Osteocyte (in vitro differentiated cells): ENCODE data around the gene MICAL1. TPM values are rescaled to one million over a fixed set of nuclear protein-coding genes. Genes with fewer than 3 reads are reported as not detected.

ENCODE experiments used
- DNase-seq: peaks from one replicate; pipeline ENCODE4 v3.0.0; 2021; ENCODE audit warnings: mixed read lengths; ENCODE audit not compliant: unreplicated experiment; ENCODE audit errors: extremely low spot score
- H3K27ac Mint-ChIP-seq: one replicate; pipeline ENCODE4 v1.8.0; 2021; ENCODE audit warnings: mild to moderate bottlenecking, mixed read lengths; ENCODE audit not compliant: unreplicated experiment
- H3K27me3 Mint-ChIP-seq: one replicate; pipeline ENCODE4 v1.8.0; 2021; ENCODE audit warnings: mixed read lengths; ENCODE audit not compliant: unreplicated experiment
- H3K36me3 Mint-ChIP-seq: one replicate; pipeline ENCODE4 v1.8.0; 2021; ENCODE audit warnings: mixed read lengths; ENCODE audit not compliant: unreplicated experiment
- H3K4me1 Mint-ChIP-seq: one replicate; pipeline ENCODE4 v1.8.0; 2021; ENCODE audit warnings: mixed read lengths; ENCODE audit not compliant: unreplicated experiment
- H3K4me3 Mint-ChIP-seq: one replicate; pipeline ENCODE4 v1.8.0; 2021; ENCODE audit warnings: mild to moderate bottlenecking, moderate library complexity, mixed read lengths; ENCODE audit not compliant: unreplicated experiment
- H3K9me3 Mint-ChIP-seq: one replicate; pipeline ENCODE4 v1.8.0; 2021; ENCODE audit warnings: mixed read lengths; ENCODE audit not compliant: unreplicated experiment
- CTCF ChIP-seq: fragments of 200-600 bp; sonication (generic); IDR thresholded peaks from 2 replicates; pipeline ENCODE4 v1.5.0; 2021; ENCODE audit warnings: antibody characterized with exemption, mild to moderate bottlenecking, moderate library complexity
- total RNA-seq: library from RNA; stranded (reverse); gene quantifications from 2 replicates; pipeline ENCODE4 v1.2.1, GENCODE V29; 2021

The MICAL1 gene
- total RNA-seq, 1 donor from 2014 or later, result 59.5 TPM

GRCh38 chr6:109452181-109452580 is 3.4 kb downstream of the MICAL1 start:
- Mint-ChIP-seq H3K9me3 (no peaks in the 10 kb centered on the region), H3K27me3 (no peaks in the 10 kb centered on the region), H3K4me1 (peaks cover 20% of the 10 kb centered on the region), H3K4me3 (no peak overlapping the region), H3K27ac (no peak overlapping the region), H3K36me3 (no peaks in the 10 kb centered on the region)
- no peak for TF ChIP-seq CTCF
- DNase-seq, result no peak

- Mint-ChIP-seq H3K27me3 (no peaks in the 10 kb centered on the region), H3K4me3 (no peak overlapping the region), H3K4me1 (peaks cover 14% of the 10 kb centered on the region), H3K9me3 (no peaks in the 10 kb centered on the region), H3K36me3 (peaks cover 4% of the 10 kb centered on the region), H3K27ac (no peak overlapping the region)
- TF ChIP-seq CTCF, result no peak
- DNase-seq, result peak; percentile 51
These were observed 4.2 kb downstream of the MICAL1 start for GRCh38 chr6:109451376-109451775.

GRCh38 chr6:109450801-109451200 is 4.8 kb downstream of the MICAL1 start:
- no peak for TF ChIP-seq CTCF
- H3K27ac Mint-ChIP-seq, result no peak overlapping the region
- no peaks in the 10 kb centered on the region for H3K9me3 Mint-ChIP-seq
- peaks cover 7% of the 10 kb centered on the region for H3K36me3 Mint-ChIP-seq
- H3K27me3 Mint-ChIP-seq, result no peaks in the 10 kb centered on the region
- DNase-seq, result peak; percentile 19
- H3K4me3 Mint-ChIP-seq, result no peak overlapping the region
- H3K4me1 Mint-ChIP-seq, result peaks cover 11% of the 10 kb centered on the region

GRCh38 chr6:109449795-109450673 is 5.5 kb downstream of the MICAL1 start:
- Mint-ChIP-seq H3K27me3 (no peaks in the 10 kb centered on the region), H3K36me3 (peaks cover 13% of the 10 kb centered on the region), H3K4me3 (no peak overlapping the region), H3K9me3 (no peaks in the 10 kb centered on the region), H3K4me1 (peaks cover 11% of the 10 kb centered on the region), H3K27ac (no peak overlapping the region)
- no peak for DNase-seq
- no peak for TF ChIP-seq CTCF

- Mint-ChIP-seq H3K27me3 (no peaks in the 10 kb centered on the region), H3K9me3 (no peaks in the 10 kb centered on the region), H3K27ac (no peak overlapping the region), H3K4me3 (no peak overlapping the region), H3K4me1 (peaks cover 6% of the 10 kb centered on the region), H3K36me3 (peaks cover 13% of the 10 kb centered on the region)
- no peak for DNase-seq
- TF ChIP-seq CTCF, result no peak
These were observed 6.3 kb downstream of the MICAL1 start for GRCh38 chr6:109449064-109449794.
